ENCODE results near the gene TFDP2. TPM values are rescaled to one million over a fixed set of nuclear protein-coding genes. Genes with fewer than 3 reads are reported as not detected.

Gene TFDP2
- total RNA-seq, 1 donor from 2014 or later: 22.0 TPM

Other genes with a start within 250 kb of the TFDP2 start
- gene GK5, start 76.0 kb upstream of the TFDP2 start, total RNA-seq: 17.0 and 17.7 TPM in 2 replicates